ENCODE data around the gene CYB561D1.

CYB561D1 gene

GRCh38 chr1:109481646-109482045 is 12.2 kb upstream of the CYB561D1 start:
- H3K4me3 ChIP-seq (replicated peaks; ENCODE audit: low read depth, low read length) = no peak overlapping the region
- DNase-seq (ENCODE audit: low read depth) = no peak

DNA sequence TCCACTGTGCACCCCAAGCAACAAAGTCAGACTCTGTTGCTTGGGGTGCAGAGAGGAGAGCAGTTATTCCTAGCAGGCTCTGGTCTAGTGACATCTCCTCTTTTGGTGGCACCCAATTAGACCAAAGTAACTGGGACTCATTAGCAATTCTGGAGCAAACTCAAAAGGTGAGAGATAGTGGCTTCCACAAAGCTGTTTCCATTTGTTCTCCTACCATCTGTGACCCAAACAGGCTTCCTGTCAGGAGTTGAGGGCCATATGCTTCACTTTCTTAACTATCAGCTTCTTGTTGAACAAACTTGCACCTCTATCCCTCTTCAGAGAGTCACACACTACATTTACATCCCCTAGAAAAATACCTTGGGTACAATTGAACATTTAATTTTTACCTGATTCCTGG is 11.7 kb upstream of the CYB561D1 start:
- DNase-seq (ENCODE audit: low read depth) = no peak
- TF ChIP-seq, protein P1, sequence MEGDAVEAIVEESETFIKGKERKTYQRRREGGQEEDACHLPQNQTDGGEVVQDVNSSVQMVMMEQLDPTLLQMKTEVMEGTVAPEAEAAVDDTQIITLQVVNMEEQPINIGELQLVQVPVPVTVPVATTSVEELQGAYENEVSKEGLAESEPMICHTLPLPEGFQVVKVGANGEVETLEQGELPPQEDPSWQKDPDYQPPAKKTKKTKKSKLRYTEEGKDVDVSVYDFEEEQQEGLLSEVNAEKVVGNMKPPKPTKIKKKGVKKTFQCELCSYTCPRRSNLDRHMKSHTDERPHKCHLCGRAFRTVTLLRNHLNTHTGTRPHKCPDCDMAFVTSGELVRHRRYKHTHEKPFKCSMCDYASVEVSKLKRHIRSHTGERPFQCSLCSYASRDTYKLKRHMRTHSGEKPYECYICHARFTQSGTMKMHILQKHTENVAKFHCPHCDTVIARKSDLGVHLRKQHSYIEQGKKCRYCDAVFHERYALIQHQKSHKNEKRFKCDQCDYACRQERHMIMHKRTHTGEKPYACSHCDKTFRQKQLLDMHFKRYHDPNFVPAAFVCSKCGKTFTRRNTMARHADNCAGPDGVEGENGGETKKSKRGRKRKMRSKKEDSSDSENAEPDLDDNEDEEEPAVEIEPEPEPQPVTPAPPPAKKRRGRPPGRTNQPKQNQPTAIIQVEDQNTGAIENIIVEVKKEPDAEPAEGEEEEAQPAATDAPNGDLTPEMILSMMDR (IDR thresholded peaks at IDR 0.05; ENCODE audit: low read length, missing control alignments) = no peak
- no peak overlapping the region for H3K4me3 ChIP-seq (replicated peaks; ENCODE audit: low read depth, low read length)

More at GRCh38 chr1:109481646-109482045, 12.2 kb upstream of the CYB561D1 start:
- TF ChIP-seq, protein P1 (IDR thresholded peaks at IDR 0.05; ENCODE audit: low read length, missing control alignments) = no peak

DNA sequence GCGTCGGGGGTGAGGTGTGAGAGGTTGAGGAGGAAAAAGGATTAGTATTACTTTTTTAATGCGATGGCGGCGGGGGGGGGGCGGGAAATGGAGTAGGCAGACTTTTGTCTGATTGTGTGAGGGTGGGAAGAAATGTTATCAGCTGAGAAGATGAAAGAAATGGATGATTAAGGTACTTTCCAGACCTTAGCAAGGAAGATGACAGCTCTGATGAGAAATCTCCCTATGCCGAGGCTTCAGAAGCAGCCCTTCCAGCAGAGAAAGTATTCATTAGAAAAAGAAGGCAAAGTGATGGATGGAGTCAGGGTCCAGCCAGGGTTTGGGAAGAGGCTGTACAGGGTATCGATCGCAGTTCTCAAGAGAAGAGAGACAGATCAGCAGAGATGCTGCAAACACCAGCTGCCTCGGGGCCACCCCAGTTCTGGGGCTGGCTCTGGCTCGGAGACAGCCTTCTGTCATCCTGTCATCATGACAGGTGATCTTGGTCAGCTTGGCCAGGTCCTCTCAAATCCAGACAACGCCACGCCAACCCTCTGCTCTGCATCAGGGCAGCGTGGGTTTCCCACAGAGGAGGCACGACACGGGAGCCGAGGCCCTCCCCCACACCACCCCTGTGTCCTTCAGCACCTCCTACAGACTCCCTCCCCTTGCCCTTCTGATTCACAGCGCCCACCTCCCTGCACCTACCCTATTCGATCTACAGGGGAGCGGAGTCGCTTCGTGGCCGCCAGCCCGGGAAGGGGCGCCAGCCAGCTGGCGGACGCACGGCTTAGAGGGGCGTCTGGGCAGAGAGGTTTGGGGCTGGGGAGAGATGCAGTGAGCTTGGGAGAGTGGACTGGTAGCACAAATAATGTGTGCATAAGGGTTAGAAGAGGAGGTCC is 10.9 kb upstream of the CYB561D1 start:
- peak overlapping the region; percentile 50 for H3K4me3 ChIP-seq (replicated peaks; ENCODE audit: low read depth, low read length)
- TF ChIP-seq, protein P1 (IDR thresholded peaks at IDR 0.05; ENCODE audit: low read length, missing control alignments) = no peak
- DNase-seq (ENCODE audit: low read depth) = no peak

GRCh38 chr1:109483672-109484518 is 10.0 kb upstream of the CYB561D1 start, which contains the start of gene ATXN7L2:
TSS of gene ATXN7L2 (plus strand) at chr1:109483905. CDS start at chr1:109483954, 49 bp downstream.
- TF ChIP-seq, protein P1 (IDR thresholded peaks at IDR 0.05; ENCODE audit: low read length, missing control alignments) = no peak
- peak within 1 kb of the TSS; percentile 84 for H3K4me3 ChIP-seq (replicated peaks; ENCODE audit: low read depth, low read length)
- peak; percentile 92 for DNase-seq (ENCODE audit: low read depth)

DNA sequence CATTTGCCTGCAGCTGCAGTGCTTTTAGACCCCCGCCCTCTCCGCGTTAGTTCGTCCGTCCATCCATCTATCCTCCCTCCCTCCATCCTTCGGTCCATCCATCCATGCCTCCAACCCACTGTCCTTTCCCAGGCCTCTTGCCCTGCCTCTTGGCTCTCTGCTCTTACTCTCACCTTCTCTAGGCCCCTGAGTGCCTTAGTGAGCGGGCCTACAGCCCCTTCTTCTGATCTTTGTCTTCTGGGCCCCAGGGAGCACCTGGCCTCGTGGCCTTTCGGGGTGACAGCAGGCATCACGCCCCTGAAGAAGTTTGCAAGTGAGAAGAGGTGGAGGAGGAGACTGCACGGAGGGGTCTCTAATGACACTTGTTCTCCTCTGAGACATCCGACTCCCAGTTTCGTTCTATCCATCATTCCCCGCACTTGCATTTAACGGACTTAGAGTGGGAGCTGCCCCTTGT is 9.3 kb upstream of the CYB561D1 start:
- no peak for DNase-seq (ENCODE audit: low read depth)
- peak overlapping the region; percentile 84 for H3K4me3 ChIP-seq (replicated peaks; ENCODE audit: low read depth, low read length)
- TF ChIP-seq, protein P1 (IDR thresholded peaks at IDR 0.05; ENCODE audit: low read length, missing control alignments) = no peak

GRCh38 chr1:109485001-109485400 is 8.9 kb upstream of the CYB561D1 start:
- TF ChIP-seq, protein P1 (IDR thresholded peaks at IDR 0.05; ENCODE audit: low read length, missing control alignments) = no peak
- no peak for DNase-seq (ENCODE audit: low read depth)
- peak overlapping the region; percentile 84 for H3K4me3 ChIP-seq (replicated peaks; ENCODE audit: low read depth, low read length)

Data from fibroblast of pulmonary artery (primary cell).